HepG2 (cell line): ENCODE measurements around the gene FAM228B. TPM values are rescaled to one million over a fixed set of nuclear protein-coding genes. Genes with fewer than 3 reads are reported as not detected.

ENCODE experiments used
- AGO1 ChIP-seq: fragments of 200-400 bp; formaldehyde crosslinking; IDR thresholded peaks from 2 replicates; pipeline ENCODE4 v1.6.1; 2017; ENCODE audit warnings: mild to moderate bottlenecking, low read depth, low read length, moderate library complexity; ENCODE audit not compliant: poor library complexity, severe bottlenecking
- CEBPG ChIP-seq: IDR thresholded peaks from 2 replicates; pipeline ENCODE4 v1.6.1; 2016
- DNMT1 ChIP-seq: sonication (generic); formaldehyde crosslinking; IDR thresholded peaks from 2 replicates; pipeline ENCODE4 v1.5.1; 2020; ENCODE audit warnings: mild to moderate bottlenecking, missing genetic modification reagents
- GLI4 ChIP-seq: sonication (generic); formaldehyde crosslinking; IDR thresholded peaks from 2 replicates; pipeline ENCODE4 v1.5.1; 2020; ENCODE audit warnings: missing genetic modification reagents, mild to moderate bottlenecking, moderate library complexity, borderline replicate concordance
- HNF4A ChIP-seq: sonication (generic); formaldehyde crosslinking; IDR thresholded peaks from 2 replicates; pipeline ENCODE4 v1.4.0; 2020; ENCODE audit warnings: missing genetic modification reagents
- ISL2 ChIP-seq: sonication (generic); formaldehyde crosslinking; IDR thresholded peaks from 2 replicates; pipeline ENCODE4 v1.5.0; 2020; ENCODE audit warnings: missing genetic modification reagents
- KLF12 ChIP-seq: sonication (generic); formaldehyde crosslinking; IDR thresholded peaks from 2 replicates; pipeline ENCODE4 v1.4.0; 2020; ENCODE audit warnings: missing genetic modification reagents, borderline replicate concordance
- KLF13 ChIP-seq: sonication (generic); formaldehyde crosslinking; IDR thresholded peaks from 2 replicates; pipeline ENCODE4 v1.4.0; 2020; ENCODE audit warnings: mild to moderate bottlenecking, missing genetic modification reagents
- RCOR2 ChIP-seq: IDR thresholded peaks from 2 replicates; pipeline ENCODE4 v1.6.1; 2016; ENCODE audit warnings: missing biosample characterization, missing genetic modification reagents
- RELA ChIP-seq: sonication (generic); formaldehyde crosslinking; IDR thresholded peaks from 2 replicates; pipeline ENCODE4 v1.4.0; 2020; ENCODE audit warnings: missing genetic modification reagents
- ZFY ChIP-seq: sonication (generic); formaldehyde crosslinking; IDR thresholded peaks from 2 replicates; pipeline ENCODE4 v1.4.0; 2020; ENCODE audit warnings: missing genetic modification reagents
- ZNF296 ChIP-seq: sonication (generic); formaldehyde crosslinking; conservative IDR thresholded peaks from 2 replicates; pipeline ENCODE4 v1.5.0; 2020; ENCODE audit warnings: mild to moderate bottlenecking, missing genetic modification reagents
- ZNF335 ChIP-seq: sonication (generic); formaldehyde crosslinking; IDR thresholded peaks from 2 replicates; pipeline ENCODE4 v1.4.0; 2020; ENCODE audit warnings: missing genetic modification reagents
- ZNF83 ChIP-seq: sonication (generic); formaldehyde crosslinking; IDR thresholded peaks from 2 replicates; pipeline ENCODE4 v1.4.0; 2020; ENCODE audit warnings: missing genetic modification reagents, mild to moderate bottlenecking, borderline replicate concordance
- polyA plus RNA-seq, 8 experiments: library from polyadenylated mRNA; depleted of rRNA in 3 of 8; stranded (reverse) in 7 of 8; unstranded in 1 of 8; fragments of >200 nt; fragmentation: Illumina TruSeq in 4 of 8; extraction: Trizol in 4 of 8; gene quantifications; 2 replicates each; pipeline versions ENCODE4 v1.2.1 to v1.2.3, GENCODE V29; 2011 to 2016; ENCODE audit warnings: low read depth in 4 of 8, missing spikeins in 1 of 8, mixed read lengths in 1 of 8; ENCODE audit not compliant: insufficient read depth in 1 of 8
- total RNA-seq, 5 experiments: library from RNA; depleted of rRNA; stranded (reverse); fragments of >200 nt; fragmentation: Illumina TruSeq; extraction: Trizol; gene quantifications; 2 replicates each; pipeline ENCODE4 v1.2.3, GENCODE V29; 2016; ENCODE audit warnings: low read depth in 1 of 5
- TF ChIP-seq, protein P1 (sequence below): sonication (generic); formaldehyde crosslinking; IDR thresholded peaks from 2 replicates; pipeline ENCODE4 v1.5.1; 2020; ENCODE audit warnings: mild to moderate bottlenecking, moderate library complexity, missing genetic modification reagents
- TF ChIP-seq, protein P2 (sequence below): sonication (generic); formaldehyde crosslinking; IDR thresholded peaks from 2 replicates; pipeline ENCODE4 v1.5.0; 2020; ENCODE audit warnings: mild to moderate bottlenecking, missing genetic modification reagents
- TF ChIP-seq, protein P3 (sequence below): IDR thresholded peaks from 2 replicates; pipeline ENCODE4 v1.6.1; 2016
- TF ChIP-seq, protein P4 (sequence below): sonication (generic); formaldehyde crosslinking; IDR thresholded peaks from 2 replicates; pipeline ENCODE4 v1.5.1; 2020; ENCODE audit warnings: mild to moderate bottlenecking, missing genetic modification reagents, moderate library complexity
- TF ChIP-seq, protein P5 (sequence below): sonication (generic); formaldehyde crosslinking; IDR thresholded peaks from 2 replicates; pipeline ENCODE4 v1.8.1; 2023; ENCODE audit warnings: missing genetic modification reagents, mild to moderate bottlenecking, borderline replicate concordance
- TF ChIP-seq, protein P6 (sequence below): sonication (generic); formaldehyde crosslinking; IDR thresholded peaks from 2 replicates; pipeline ENCODE4 v1.8.0; 2022; ENCODE audit warnings: low read depth, missing genetic modification reagents

FAM228B gene
- total and polyA plus RNA-seq, 2 of the 13 experiments (the other 11 are each of a cell fraction or from before 2014, with no cell fraction given) = 0.79 to 1.1 TPM

DNA sequence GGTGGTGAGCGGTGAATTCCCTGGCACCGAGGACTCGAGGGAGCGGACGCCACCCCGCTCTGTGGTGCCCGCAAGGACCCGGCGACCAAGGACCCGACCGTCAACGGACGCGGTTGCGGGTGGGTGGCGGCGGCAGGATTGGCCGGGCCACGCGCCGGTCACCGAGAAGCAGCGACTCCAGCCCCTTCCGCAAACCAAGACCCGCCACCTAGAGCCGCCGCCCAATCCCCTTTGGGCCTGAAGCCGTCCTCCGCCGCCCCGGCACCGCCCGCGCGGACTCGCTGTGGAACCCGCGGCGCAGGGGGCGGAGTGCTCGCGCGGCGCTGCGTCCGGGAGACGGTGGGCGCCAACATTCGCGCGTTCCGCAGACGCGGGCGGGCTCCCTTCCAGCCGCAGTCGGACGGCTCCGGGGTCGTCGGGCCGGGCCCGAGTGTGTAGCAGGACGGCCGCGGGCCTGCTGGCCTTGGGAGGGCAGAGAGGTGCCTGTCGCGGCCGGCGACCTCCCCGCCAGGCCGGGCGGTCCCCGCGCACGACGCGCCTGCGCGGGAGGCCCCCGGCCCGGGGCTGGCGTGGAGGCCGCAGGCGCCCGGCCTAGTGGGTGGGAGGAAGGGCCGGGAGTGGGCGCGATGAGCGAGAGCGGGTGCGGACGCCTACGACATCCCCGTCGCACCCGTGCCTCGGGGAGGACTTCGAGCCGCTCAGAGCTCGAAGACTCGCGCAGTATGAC lies at the start of gene FAM228B, which contains the start of gene PFN4 (continued):
- TF ChIP-seq, protein P1, sequence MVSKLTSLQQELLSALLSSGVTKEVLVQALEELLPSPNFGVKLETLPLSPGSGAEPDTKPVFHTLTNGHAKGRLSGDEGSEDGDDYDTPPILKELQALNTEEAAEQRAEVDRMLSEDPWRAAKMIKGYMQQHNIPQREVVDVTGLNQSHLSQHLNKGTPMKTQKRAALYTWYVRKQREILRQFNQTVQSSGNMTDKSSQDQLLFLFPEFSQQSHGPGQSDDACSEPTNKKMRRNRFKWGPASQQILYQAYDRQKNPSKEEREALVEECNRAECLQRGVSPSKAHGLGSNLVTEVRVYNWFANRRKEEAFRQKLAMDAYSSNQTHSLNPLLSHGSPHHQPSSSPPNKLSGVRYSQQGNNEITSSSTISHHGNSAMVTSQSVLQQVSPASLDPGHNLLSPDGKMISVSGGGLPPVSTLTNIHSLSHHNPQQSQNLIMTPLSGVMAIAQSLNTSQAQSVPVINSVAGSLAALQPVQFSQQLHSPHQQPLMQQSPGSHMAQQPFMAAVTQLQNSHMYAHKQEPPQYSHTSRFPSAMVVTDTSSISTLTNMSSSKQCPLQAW = no peak
- TF ChIP-seq ZNF296 (CRISPR knock-in tag) (0 out of 2 replicates have a peak, but pooled peaks have one; percentile 71), HNF4A (CRISPR knock-in tag) (no peak), RELA (CRISPR knock-in tag) (0 out of 2 replicates have a peak, but pooled peaks have one; percentile 59), KLF12 (CRISPR knock-in tag) (peak; percentile 71), KLF13 (CRISPR knock-in tag) (peak; percentile 70; the same call in 1 of the 2 replicates), AGO1 (no peak), ISL2 (CRISPR knock-in tag) (0 out of 2 replicates have a peak, but pooled peaks have one; percentile 17), DNMT1 (CRISPR knock-in tag) (peak; percentile 54; the same call in 1 of the 2 replicates), RCOR2 (CRISPR knock-in tag) (no peak), ZNF83 (CRISPR knock-in tag) (peak; percentile 96; the same call in 1 of the 2 replicates), GLI4 (CRISPR knock-in tag) (no peak), ZNF335 (CRISPR knock-in tag) (no peak), ZFY (peak; percentile 98), CEBPG (CRISPR knock-in tag) (no peak)
- TF ChIP-seq, protein P2, sequence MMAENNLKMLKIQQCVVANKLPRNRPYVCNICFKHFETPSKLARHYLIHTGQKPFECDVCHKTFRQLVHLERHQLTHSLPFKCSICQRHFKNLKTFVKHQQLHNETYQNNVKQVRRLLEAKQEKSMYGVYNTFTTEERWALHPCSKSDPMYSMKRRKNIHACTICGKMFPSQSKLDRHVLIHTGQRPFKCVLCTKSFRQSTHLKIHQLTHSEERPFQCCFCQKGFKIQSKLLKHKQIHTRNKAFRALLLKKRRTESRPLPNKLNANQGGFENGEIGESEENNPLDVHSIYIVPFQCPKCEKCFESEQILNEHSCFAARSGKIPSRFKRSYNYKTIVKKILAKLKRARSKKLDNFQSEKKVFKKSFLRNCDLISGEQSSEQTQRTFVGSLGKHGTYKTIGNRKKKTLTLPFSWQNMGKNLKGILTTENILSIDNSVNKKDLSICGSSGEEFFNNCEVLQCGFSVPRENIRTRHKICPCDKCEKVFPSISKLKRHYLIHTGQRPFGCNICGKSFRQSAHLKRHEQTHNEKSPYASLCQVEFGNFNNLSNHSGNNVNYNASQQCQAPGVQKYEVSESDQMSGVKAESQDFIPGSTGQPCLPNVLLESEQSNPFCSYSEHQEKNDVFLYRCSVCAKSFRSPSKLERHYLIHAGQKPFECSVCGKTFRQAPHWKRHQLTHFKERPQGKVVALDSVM (CRISPR knock-in tag) = peak; percentile 69
- TF ChIP-seq, protein P3, sequence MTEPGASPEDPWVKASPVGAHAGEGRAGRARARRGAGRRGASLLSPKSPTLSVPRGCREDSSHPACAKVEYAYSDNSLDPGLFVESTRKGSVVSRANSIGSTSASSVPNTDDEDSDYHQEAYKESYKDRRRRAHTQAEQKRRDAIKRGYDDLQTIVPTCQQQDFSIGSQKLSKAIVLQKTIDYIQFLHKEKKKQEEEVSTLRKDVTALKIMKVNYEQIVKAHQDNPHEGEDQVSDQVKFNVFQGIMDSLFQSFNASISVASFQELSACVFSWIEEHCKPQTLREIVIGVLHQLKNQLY (CRISPR knock-in tag) = peak; percentile 9; the same call in 1 of the 2 replicates
- TF ChIP-seq, protein P4, sequence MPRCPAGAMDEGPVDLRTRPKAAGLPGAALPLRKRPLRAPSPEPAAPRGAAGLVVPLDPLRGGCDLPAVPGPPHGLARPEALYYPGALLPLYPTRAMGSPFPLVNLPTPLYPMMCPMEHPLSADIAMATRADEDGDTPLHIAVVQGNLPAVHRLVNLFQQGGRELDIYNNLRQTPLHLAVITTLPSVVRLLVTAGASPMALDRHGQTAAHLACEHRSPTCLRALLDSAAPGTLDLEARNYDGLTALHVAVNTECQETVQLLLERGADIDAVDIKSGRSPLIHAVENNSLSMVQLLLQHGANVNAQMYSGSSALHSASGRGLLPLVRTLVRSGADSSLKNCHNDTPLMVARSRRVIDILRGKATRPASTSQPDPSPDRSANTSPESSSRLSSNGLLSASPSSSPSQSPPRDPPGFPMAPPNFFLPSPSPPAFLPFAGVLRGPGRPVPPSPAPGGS (CRISPR knock-in tag) = peak; percentile 55; the same call in 1 of the 2 replicates
- TF ChIP-seq, protein P5, sequence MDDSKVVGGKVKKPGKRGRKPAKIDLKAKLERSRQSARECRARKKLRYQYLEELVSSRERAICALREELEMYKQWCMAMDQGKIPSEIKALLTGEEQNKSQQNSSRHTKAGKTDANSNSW (CRISPR knock-in tag) = peak; percentile 77
- TF ChIP-seq, protein P6, sequence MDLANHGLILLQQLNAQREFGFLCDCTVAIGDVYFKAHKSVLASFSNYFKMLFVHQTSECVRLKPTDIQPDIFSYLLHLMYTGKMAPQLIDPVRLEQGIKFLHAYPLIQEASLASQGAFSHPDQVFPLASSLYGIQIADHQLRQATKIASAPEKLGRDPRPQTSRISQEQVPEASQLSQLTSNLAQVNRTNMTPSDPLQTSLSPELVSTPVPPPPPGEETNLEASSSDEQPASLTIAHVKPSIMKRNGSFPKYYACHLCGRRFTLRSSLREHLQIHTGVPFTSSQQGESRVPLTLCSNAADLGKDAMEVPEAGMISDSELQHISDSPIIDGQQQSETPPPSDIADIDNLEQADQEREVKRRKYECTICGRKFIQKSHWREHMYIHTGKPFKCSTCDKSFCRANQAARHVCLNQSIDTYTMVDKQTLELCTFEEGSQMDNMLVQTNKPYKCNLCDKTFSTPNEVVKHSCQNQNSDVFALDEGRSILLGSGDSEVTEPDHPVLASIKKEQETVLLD (CRISPR knock-in tag) = peak; percentile 91
